NCI-H1694 (cell line): ENCODE results near the gene HOXD3.

ENCODE experiments used
- DNase-seq: peaks from one replicate; lab custom pipeline; 2025; lab: John Stamatoyannopoulos, UW

Gene HOXD3

GRCh38 chr2:176156807-176157498 is at the start of gene HOXD3:
Gene HOXD3 (plus strand): TSS chr2:176157307. CDS start chr2:176169115, 11,808 bp downstream.
- DNase-seq = no peak

- no peak for DNase-seq
These were observed 49.4 kb upstream of the HOXD3 start for GRCh38 chr2:176107731-176108181.

GRCh38 chr2:176109192-176109901 is 47.8 kb upstream of the HOXD3 start:
- no peak for DNase-seq

GRCh38 chr2:176109946-176110345 is 47.2 kb upstream of the HOXD3 start:
- no peak for DNase-seq

GRCh38 chr2:176110415-176111308 is 46.4 kb upstream of the HOXD3 start:
- DNase-seq = no peak

GRCh38 chr2:176111309-176111663 is 45.8 kb upstream of the HOXD3 start:
- DNase-seq = peak; percentile 27

- DNase-seq = no peak
These were observed 45.2 kb upstream of the HOXD3 start for GRCh38 chr2:176111846-176112374.

GRCh38 chr2:176112375-176113302 is 44.5 kb upstream of the HOXD3 start:
- no peak for DNase-seq

GRCh38 chr2:176114120-176114929 is 42.8 kb upstream of the HOXD3 start:
- DNase-seq = no peak

- no peak for DNase-seq
These were observed 42.0 kb upstream of the HOXD3 start for GRCh38 chr2:176114930-176115625.

- no peak for DNase-seq
These were observed 41.0 kb upstream of the HOXD3 start, which contains the start of gene HOXD10 for GRCh38 chr2:176115883-176116813. Gene HOXD10 (plus strand): TSS chr2:176116778. CDS start chr2:176116834, 56 bp downstream.

GRCh38 chr2:176117162-176117822 is 39.8 kb upstream of the HOXD3 start:
- DNase-seq = no peak

GRCh38 chr2:176117823-176118371 is 39.2 kb upstream of the HOXD3 start:
- no peak for DNase-seq

GRCh38 chr2:176118601-176119339 is 38.3 kb upstream of the HOXD3 start:
- DNase-seq = no peak

- no peak for DNase-seq
These were observed 36.5 kb upstream of the HOXD3 start for GRCh38 chr2:176120364-176121189.
